GM23248 (cell line): ENCODE results near the gene CHRNA9. TPM values are rescaled to one million over a fixed set of nuclear protein-coding genes. Genes with fewer than 3 reads are reported as not detected.

Source experiments
- DNase-seq: peaks from one replicate; pipeline ENCODE4 v3.0.0-alpha.2; 2015
- H2AFZ ChIP-seq: fragments of 200-600 bp; sonication (generic); 2 replicates; pipeline ENCODE4 v1.6.1; 2016; ENCODE audit warnings: antibody characterized with exemption
- H3F3A ChIP-seq: fragments of 200-600 bp; sonication (generic); 2 replicates; pipeline ENCODE4 v1.6.1; 2016; ENCODE audit warnings: mild to moderate bottlenecking, antibody characterized with exemption, mixed run types; ENCODE audit not compliant: insufficient read depth
- H3K27ac ChIP-seq: fragments of 200-600 bp; sonication (generic); 2 replicates; pipeline ENCODE4 v1.5.1; 2016; ENCODE audit warnings: mild to moderate bottlenecking
- H3K27me3 ChIP-seq: fragments of 200-600 bp; sonication (generic); replicated peaks from 2 replicates; pipeline ENCODE4 v1.6.1; 2016; ENCODE audit warnings: mild to moderate bottlenecking; ENCODE audit not compliant: insufficient read depth
- H3K36me3 ChIP-seq: fragments of 200-600 bp; sonication (generic); 2 replicates; pipeline ENCODE4 v1.6.1; 2016; ENCODE audit warnings: low read depth, mild to moderate bottlenecking
- H3K4me1 ChIP-seq: fragments of 200-600 bp; sonication (generic); 2 replicates; pipeline ENCODE4 v1.6.1; 2016; ENCODE audit warnings: mild to moderate bottlenecking; ENCODE audit not compliant: insufficient read depth
- H3K4me2 ChIP-seq: fragments of 200-600 bp; sonication (generic); one replicate; pipeline ENCODE4 v1.6.1; 2016; ENCODE audit warnings: mild to moderate bottlenecking; ENCODE audit not compliant: unreplicated experiment
- H3K4me3 ChIP-seq: fragments of 200-600 bp; sonication (generic); 2 replicates; pipeline ENCODE4 v1.5.1; 2016; ENCODE audit warnings: mild to moderate bottlenecking
- H3K79me2 ChIP-seq: fragments of 200-600 bp; sonication (generic); 2 replicates; pipeline ENCODE4 v1.6.1; 2016; ENCODE audit warnings: mild to moderate bottlenecking; ENCODE audit not compliant: insufficient read depth
- H3K9ac ChIP-seq: fragments of 200-600 bp; sonication (generic); 2 replicates; pipeline ENCODE4 v1.6.1; 2016; ENCODE audit warnings: mild to moderate bottlenecking
- H3K9me2 ChIP-seq: fragments of 200-600 bp; sonication (generic); 2 replicates; pipeline ENCODE4 v1.6.1; 2016; ENCODE audit warnings: mixed run types, mild to moderate bottlenecking, moderate library complexity; ENCODE audit not compliant: insufficient read depth
- H3K9me3 ChIP-seq: fragments of 200-600 bp; sonication (generic); one replicate; pipeline ENCODE4 v1.6.1; 2017; ENCODE audit warnings: low read depth
- H4K20me1 ChIP-seq: fragments of 200-600 bp; sonication (generic); 2 replicates; pipeline ENCODE4 v1.6.0; 2016; ENCODE audit not compliant: insufficient read depth
- EZH2 ChIP-seq: fragments of 200-600 bp; sonication (generic); IDR thresholded peaks from 2 replicates; pipeline ENCODE4 v1.6.1; 2018; ENCODE audit warnings: antibody characterized with exemption, mild to moderate bottlenecking; ENCODE audit not compliant: insufficient read depth, poor library complexity, severe bottlenecking
- EZH2phosphoT487 ChIP-seq: fragments of 200-600 bp; sonication (generic); IDR thresholded peaks from 2 replicates; pipeline ENCODE4 v1.6.1; 2018; ENCODE audit warnings: antibody characterized with exemption, moderate library complexity, mild to moderate bottlenecking, low read depth; ENCODE audit not compliant: insufficient read depth
- WGBS, 2 experiments: methylation state at CpG; one replicate each; pipeline ENCODE4 v1.1.6; 2015 to 2017; ENCODE audit warnings: low lambda C conversion rate in 2 of 2, low coverage in 1 of 2; ENCODE audit errors: missing lambda C conversion rate in 2 of 2; 5-methylcytosine and 5-hydroxymethylcytosine counted together
- in situ Hi-C: fragments of 300-500 bp; cut with MboI; formaldehyde crosslinking; loops from 2 replicates; pipeline ENCODE4 v1.15.0; 2020
- polyA plus RNA-seq: library from polyadenylated mRNA; unstranded; fragments of >200 nt; fragmentation: Nextera tagmentation; extraction: Ambion mirVana; gene quantifications from 2 replicates; pipeline ENCODE4 v1.2.1, GENCODE V29; 2016
- total RNA-seq: library from RNA; depleted of rRNA; stranded (reverse); fragments of >200 nt; shearing (Covaris generic); gene quantifications from 2 replicates; pipeline ENCODE4 v1.2.3, GENCODE V29; 2014

CHRNA9 gene
- total and polyA plus RNA-seq, 2 experiments from 2014 or later: 0.97 to 1.2 TPM

- Histone ChIP-seq H2AFZ (no peak overlapping the region), H3K27me3 (no peaks in the 10 kb centered on the region), H4K20me1 (no peaks in the 10 kb centered on the region), H3K4me2 (no peak overlapping the region), H3K9me3 (no peaks in the 10 kb centered on the region), H3K4me3 (no peak overlapping the region), H3K9ac (no peak overlapping the region), H3F3A (peaks cover 4% of the 10 kb centered on the region; the same call in 1 of the 2 replicates), H3K4me1 (no peaks in the 10 kb centered on the region), H3K36me3 (no peaks in the 10 kb centered on the region), H3K9me2 (no peaks in the 10 kb centered on the region), H3K27ac (no peak overlapping the region), H3K79me2 (no peaks in the 10 kb centered on the region)
- no peak for TF ChIP-seq EZH2phosphoT487
- TF ChIP-seq EZH2: no peak
- in situ Hi-C loops: loop anchor here (25.0 kb wide), 1 partner anchor 613 kb away; the partner anchor contains the start of gene UBE2K
- 44 to 49% methylated on average over 3 of the region's 3 CpGs for WGBS, 2 experiments
- DNase-seq: peak; percentile 40
These were observed 35.3 kb upstream of the CHRNA9 start for GRCh38 chr4:40299811-40300292.

GRCh38 chr4:40300371-40301162 lies 34.6 kb upstream of the CHRNA9 start:
- H3K36me3 ChIP-seq: no peaks in the 10 kb centered on the region
- no peak overlapping the region for H3K4me2 ChIP-seq
- in situ Hi-C loops: loop anchor here (25.0 kb wide), 1 partner anchor 613 kb away; the partner anchor contains the start of gene UBE2K
- no peaks in the 10 kb centered on the region for H3F3A ChIP-seq
- TF ChIP-seq EZH2 (no peak), EZH2phosphoT487 (no peak)
- no peaks in the 10 kb centered on the region for H3K27me3 ChIP-seq
- no peak for DNase-seq
- no peaks in the 10 kb centered on the region for H3K4me1 ChIP-seq
- no peaks in the 10 kb centered on the region for H3K9me3 ChIP-seq
- H3K9ac ChIP-seq: no peak overlapping the region
- WGBS, 2 experiments: 85 to 87% methylated on average over 9 of the region's 9 CpGs
- H3K4me3 ChIP-seq: no peak overlapping the region
- H3K27ac ChIP-seq: no peak overlapping the region
- H3K79me2 ChIP-seq: no peaks in the 10 kb centered on the region
- no peaks in the 10 kb centered on the region for H3K9me2 ChIP-seq
- H4K20me1 ChIP-seq: no peaks in the 10 kb centered on the region
- no peak overlapping the region for H2AFZ ChIP-seq

GRCh38 chr4:40301603-40302002 lies 33.5 kb upstream of the CHRNA9 start:
- Histone ChIP-seq H3K79me2 (no peaks in the 10 kb centered on the region), H3K9me3 (no peaks in the 10 kb centered on the region), H3K36me3 (no peaks in the 10 kb centered on the region), H4K20me1 (no peaks in the 10 kb centered on the region), H2AFZ (no peak overlapping the region), H3K4me1 (no peaks in the 10 kb centered on the region), H3F3A (no peaks in the 10 kb centered on the region), H3K27me3 (no peaks in the 10 kb centered on the region), H3K27ac (no peak overlapping the region), H3K9ac (no peak overlapping the region), H3K4me2 (no peak overlapping the region), H3K4me3 (no peak overlapping the region), H3K9me2 (no peaks in the 10 kb centered on the region)
- no peak for DNase-seq
- TF ChIP-seq EZH2phosphoT487 (no peak), EZH2 (no peak)
- in situ Hi-C loops: loop anchor here (25.0 kb wide), 1 partner anchor 614 kb away; the partner anchor contains the start of gene UBE2K
- 66 to 72% methylated on average over 7 of the region's 7 CpGs for WGBS, 2 experiments

GRCh38 chr4:40303751-40304150 lies 31.4 kb upstream of the CHRNA9 start:
- Histone ChIP-seq H3K9me3 (no peaks in the 10 kb centered on the region), H3K27me3 (no peaks in the 10 kb centered on the region), H3K4me3 (no peak overlapping the region), H3K27ac (no peak overlapping the region), H3K9me2 (no peaks in the 10 kb centered on the region), H3K36me3 (no peaks in the 10 kb centered on the region), H3K4me2 (no peak overlapping the region), H3K79me2 (no peaks in the 10 kb centered on the region), H3K9ac (no peak overlapping the region), H2AFZ (no peak overlapping the region), H3F3A (no peaks in the 10 kb centered on the region), H4K20me1 (no peaks in the 10 kb centered on the region), H3K4me1 (no peaks in the 10 kb centered on the region)
- in situ Hi-C loops: loop anchor here (25.0 kb wide), 1 partner anchor 616 kb away; the partner anchor contains the start of gene UBE2K
- WGBS, 2 experiments: 78 to 84% methylated on average over 2 of the region's 2 CpGs
- TF ChIP-seq EZH2phosphoT487 (no peak), EZH2 (no peak)
- no peak for DNase-seq
